Posterior vena cava (tissue), 2 donors: ENCODE results near the gene PSMB11. TPM values are rescaled to one million over a fixed set of nuclear protein-coding genes. Genes with fewer than 3 reads are reported as not detected.
"Not testable (repeated sequence)": the region's sequence is repeated elsewhere in the genome, so short reads cannot be mapped to it uniquely, and the experiment has no call there.

Experiments used
- DNase-seq: peaks from one replicate; pipeline ENCODE4 v3.0.0-alpha.2; 2020; ENCODE audit warnings: low spot score
- intact Hi-C, 2 donors: fragments of 100-400 bp; cut with DNase I; formaldehyde crosslinking; loops; one replicate each; pipeline versions ENCODE4 v1.14.1 to v1.14.2; 2022 to 2023
- long read RNA-seq, 2 donors: library from polyadenylated mRNA; unstranded; transcript quantifications; one replicate each; pipeline ENCODE4 v2.0.0, GENCODE V29; 2020 to 2021
- total RNA-seq, 2 donors: library from RNA; stranded (reverse); fragmentation: NEBNext Ultra II Directional; extraction: Animal tissue kit (Norgen Biotek cat#: 25700); gene quantifications; one replicate each; pipeline ENCODE4 v1.2.1, GENCODE V29; 2021
- donor health status: DM: yes; HTN: yes; CAD: no.
- donor health status: DM: yes; HTN: yes; CAD: no.

PSMB11 gene
- not detected for total RNA-seq
- long read RNA-seq, donor 1, result 0 reads
- long read RNA-seq, donor 2, result 0 reads

DNA sequence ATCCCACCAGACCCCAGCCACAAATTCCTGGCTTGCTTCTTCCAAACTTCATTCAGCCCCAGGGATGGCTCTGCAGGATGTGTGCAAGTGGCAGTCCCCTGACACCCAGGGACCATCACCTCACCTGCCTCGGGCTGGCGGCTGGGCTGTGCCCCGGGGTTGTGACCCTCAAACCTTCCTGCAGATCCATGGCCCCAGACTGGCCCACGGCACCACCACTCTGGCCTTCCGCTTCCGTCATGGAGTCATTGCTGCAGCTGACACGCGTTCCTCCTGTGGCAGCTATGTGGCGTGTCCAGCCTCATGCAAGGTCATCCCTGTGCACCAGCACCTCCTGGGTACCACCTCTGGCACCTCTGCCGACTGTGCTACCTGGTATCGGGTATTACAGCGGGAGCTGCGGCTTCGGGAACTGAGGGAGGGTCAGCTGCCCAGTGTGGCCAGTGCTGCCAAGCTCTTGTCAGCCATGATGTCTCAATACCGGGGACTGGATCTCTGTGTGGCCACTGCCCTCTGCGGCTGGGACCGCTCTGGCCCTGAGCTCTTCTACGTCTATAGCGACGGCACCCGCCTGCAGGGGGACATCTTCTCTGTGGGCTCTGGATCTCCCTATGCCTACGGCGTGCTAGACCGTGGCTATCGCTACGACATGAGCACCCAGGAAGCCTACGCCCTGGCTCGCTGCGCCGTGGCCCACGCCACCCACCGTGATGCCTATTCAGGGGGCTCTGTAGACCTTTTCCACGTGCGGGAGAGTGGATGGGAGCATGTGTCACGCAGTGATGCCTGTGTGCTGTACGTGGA lies at the start of gene PSMB11:
Gene PSMB11, plus strand, starts transcription at position 51 of the 804 bp plus-strand sequence. Its CDS starts 14 bp downstream, at position 65.
- no peak for DNase-seq
- intact Hi-C loops, result no loop called here

GRCh38 chr14:22993517-22993916 lies 48.5 kb upstream of the PSMB11 start:
- intact Hi-C loops, result loop anchor here in 1 of 2 donors (10.0 kb wide), 1 partner anchor 439 kb away; no protein-coding TSS in a partner anchor
- DNase-seq, result no peak

DNA sequence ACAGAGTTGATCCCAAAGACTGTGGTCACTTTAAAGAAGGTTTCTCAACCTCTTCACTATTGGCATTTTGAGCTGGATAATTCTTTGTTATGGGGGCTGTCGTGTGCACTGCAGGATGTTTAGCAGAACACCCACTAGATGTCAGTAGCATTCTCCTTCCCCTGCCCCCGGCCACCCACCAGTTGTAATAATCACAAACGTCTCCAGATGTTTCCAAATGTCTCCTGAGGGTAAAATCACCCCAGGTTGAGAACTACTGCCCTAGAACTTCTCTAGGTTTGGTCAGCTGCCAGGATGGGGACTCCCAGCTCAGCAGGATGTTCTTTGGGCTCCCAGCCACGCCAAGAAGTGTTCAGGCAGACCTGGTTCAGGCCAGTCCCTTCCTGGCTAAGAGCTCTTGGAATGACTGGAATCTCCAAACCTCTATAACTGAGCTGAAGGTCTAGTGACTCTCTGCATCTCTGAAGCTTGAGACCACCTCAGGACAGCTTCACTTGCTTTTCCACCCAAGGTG lies 47.2 kb upstream of the PSMB11 start:
- intact Hi-C loops, result loop anchor here in 1 of 2 donors (10.0 kb wide), 1 partner anchor 440 kb away; no protein-coding TSS in a partner anchor
- DNase-seq, result no peak

DNA sequence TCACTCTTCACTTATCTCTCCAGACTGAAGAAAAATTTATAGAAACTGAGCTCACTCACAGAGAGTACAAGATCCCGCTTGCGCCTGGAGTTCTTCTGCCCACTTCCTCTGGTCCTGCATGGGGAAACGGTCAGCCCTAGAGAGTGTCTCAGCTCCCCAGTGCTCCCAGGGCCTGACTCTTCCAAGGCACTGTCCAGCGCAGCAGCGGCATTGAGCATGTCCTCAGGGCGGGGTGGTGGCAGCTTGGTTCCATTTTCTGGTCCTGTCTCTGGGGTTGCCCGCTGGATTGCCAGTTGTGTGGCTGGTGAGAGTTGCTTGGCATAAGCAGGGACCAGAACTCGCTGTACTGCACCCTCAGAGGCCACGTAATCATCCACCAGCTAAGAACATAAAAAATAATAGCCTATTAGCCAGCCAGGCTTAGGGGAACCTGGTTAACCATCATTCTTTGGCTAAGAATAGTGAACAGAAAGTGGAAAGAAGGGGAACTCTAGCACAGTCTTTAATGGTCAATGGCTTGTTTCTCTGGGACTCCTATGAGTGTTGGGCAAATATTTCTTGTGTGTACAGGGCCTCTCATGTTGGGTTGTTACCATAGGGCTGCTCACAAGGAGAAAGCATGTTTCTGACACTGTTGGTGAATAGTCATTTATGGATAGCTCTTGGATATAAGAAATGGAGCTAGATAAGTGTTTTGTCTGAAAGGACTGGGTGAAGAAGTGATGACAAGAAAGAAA lies 46.0 kb upstream of the PSMB11 start:
- no peak for DNase-seq
- intact Hi-C loops, result loop anchor here in 1 of 2 donors (10.0 kb wide), 1 partner anchor 441 kb away; no protein-coding TSS in a partner anchor

DNA sequence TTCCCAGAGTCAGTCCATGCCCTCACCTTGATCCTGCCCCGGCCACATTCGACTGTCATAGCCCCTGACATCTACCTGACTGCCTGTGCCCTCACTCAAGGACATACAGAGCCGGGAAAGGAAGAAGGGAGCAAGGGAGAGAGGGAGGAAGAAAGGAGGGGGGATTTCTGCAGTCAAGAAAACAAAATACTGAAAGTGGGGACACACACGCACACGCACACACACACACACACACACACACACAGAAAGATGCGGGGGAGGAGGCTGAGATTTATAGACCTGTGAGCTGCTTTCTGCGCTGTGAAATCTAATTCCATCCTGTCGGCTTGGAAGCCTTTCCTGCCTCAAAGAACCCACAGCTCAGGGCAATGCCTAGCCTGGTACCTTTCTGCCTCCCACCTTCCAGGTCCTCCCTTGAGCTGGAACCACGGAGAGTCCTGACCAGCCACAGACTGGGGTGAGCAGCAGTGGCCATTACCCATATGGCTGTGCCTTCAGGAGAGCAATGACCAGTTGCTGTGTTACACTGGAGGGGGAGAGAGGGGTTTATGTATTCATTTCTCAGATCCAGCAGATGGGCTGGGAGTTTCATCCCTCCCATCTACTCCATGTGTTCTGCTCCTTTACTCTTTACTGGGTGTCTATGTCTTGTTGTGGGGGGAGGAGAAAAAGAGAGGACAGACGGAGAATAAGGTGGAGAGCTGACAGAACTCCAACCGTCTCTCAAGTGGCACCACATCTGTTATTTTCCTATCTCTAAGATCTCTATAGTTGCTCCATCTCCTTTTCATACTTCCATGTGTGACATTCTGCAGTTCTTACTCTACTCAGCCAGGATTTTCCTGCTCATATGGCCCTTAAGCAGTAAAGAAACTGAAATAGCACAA lies 45.0 kb upstream of the PSMB11 start:
- intact Hi-C loops, result loop anchor here in 1 of 2 donors (10.0 kb wide), 1 partner anchor 442 kb away; no protein-coding TSS in a partner anchor
- no peak for DNase-seq

- intact Hi-C loops, result loop anchor here in 1 of 2 donors (10.0 kb wide), 1 partner anchor 443 kb away; no protein-coding TSS in a partner anchor
- no peak for DNase-seq
These were observed 44.2 kb upstream of the PSMB11 start for GRCh38 chr14:22997676-22998323.

GRCh38 chr14:22998329-22999012 lies 43.5 kb upstream of the PSMB11 start:
- DNase-seq, result no peak
- intact Hi-C loops, result loop anchor here in 1 of 2 donors (10.0 kb wide), 1 partner anchor 444 kb away; no protein-coding TSS in a partner anchor

DNA sequence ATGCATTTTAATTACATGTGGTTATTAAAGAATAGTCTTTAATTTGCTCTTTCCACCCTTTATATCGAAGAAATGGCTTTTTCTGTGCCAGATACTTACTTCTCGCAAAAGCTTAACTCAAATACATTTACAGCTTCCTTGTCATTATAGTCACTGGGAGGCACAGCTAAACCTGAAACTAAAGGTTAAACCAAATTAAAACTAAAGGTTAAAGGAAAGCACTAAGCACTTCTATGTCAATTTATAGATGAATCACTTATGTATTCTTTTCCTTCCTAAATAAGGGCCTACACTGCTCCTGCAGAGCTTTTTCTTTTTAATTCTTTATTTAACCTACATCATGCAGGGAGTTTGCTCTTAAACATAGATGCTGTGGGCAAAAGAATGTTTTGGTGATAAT lies 41.2 kb upstream of the PSMB11 start:
- no peak for DNase-seq
- intact Hi-C loops, result no loop called here

DNA sequence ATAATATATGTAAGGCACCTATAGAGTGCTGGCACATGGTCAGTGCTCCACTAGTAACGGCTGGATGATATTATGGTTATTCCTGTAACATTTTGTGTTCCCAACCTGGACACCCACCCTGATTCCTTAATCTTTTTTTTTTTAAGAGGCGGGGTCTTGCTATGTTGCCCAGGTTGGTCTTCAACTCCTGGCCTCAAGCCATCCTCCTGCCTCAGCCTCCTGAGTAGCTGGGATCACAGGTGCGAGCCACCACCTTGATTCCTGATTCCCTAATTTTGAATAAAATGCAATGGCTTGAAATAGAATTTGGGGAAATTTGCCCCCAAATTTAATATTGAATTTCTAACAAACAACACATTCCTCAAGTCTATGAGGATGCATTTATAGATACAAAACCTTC lies 39.4 kb upstream of the PSMB11 start:
- intact Hi-C loops, result no loop called here
- no peak for DNase-seq

- DNase-seq, intact Hi-C loops: not testable (repeated sequence)
These were observed 37.7 kb upstream of the PSMB11 start for GRCh38 chr14:23004274-23004673.

DNA sequence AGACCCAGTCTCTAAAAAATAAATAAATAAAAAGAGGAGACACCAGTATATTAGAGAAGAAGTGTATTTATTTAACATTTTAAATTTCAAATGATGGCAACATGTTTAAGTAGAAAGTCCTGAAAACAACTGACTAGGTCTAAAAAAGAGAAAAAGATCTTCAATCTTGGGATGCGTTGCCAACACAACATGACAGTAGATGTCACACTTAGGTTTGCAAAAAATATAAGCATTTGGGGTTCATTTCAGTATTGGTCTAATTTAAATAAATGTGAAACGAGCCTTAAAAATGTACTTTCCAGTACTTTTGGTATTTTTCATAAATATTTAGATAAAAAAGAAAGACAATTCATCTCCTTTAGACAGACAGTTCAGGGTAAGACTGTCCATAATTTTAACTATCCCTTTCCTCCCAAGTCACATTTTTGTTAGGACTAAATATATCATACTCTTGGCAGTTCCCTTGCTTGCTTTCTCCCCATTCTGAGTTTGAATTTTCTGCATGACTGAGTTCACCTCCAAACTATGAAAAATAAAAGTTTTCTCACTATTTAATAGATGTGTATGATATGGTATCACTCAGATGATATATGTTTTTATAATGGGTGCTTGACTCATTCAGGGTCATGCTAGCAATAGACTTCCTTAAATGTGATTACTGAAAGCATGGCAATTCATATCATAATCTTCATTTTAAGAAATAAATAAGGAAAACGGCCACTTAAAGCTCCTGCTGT lies 36.4 kb upstream of the PSMB11 start:
- intact Hi-C loops, result no loop called here
- no peak for DNase-seq

DNA sequence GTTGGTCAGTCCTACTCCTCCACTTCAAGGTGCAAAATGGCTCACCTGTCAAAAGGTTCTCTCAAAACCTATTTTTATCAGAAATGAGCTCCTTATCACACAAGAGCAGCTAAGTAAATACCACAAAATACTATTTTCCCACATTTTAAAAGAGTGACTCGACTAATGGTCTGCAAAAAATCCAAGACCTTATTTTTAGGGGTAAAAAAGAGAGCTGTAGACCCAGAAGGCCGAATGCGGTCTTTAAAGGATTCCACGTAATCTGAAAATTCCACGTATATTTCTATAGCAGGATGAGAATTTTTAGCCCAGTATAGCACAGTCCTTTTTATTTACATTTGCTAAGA lies 35.9 kb upstream of the PSMB11 start:
- no peak for DNase-seq
- intact Hi-C loops, result no loop called here

- intact Hi-C loops, result no loop called here
- peak; percentile 98 for DNase-seq
These were observed 35.2 kb upstream of the PSMB11 start for GRCh38 chr14:23006544-23007419.

GRCh38 chr14:23008831-23009230 lies 33.2 kb upstream of the PSMB11 start:
- DNase-seq, result no peak
- intact Hi-C loops, result loop anchor here in 1 of 2 donors (1.0 kb wide), 1 partner anchor 26 kb away; no protein-coding TSS in a partner anchor

- no peak for DNase-seq
- intact Hi-C loops, result loop anchor here in 1 of 2 donors (1.0 kb wide), 1 partner anchor 26 kb away; no protein-coding TSS in a partner anchor
These were observed 32.5 kb upstream of the PSMB11 start for GRCh38 chr14:23009483-23009938.
